Nephron progenitor cell (in vitro differentiated cells): Measurements from ENCODE around the gene ATXN1L.

Experiments used
- DNase-seq: peaks from one replicate; pipeline ENCODE4 v3.0.0; 2021
- H3K27ac Mint-ChIP-seq: 2 replicates; pipeline ENCODE4 v1.8.0; 2021; ENCODE audit warnings: mild to moderate bottlenecking, moderate library complexity, mixed read lengths
- H3K27me3 Mint-ChIP-seq: 2 replicates; pipeline ENCODE4 v1.8.0; 2021; ENCODE audit warnings: mild to moderate bottlenecking, low read depth, mixed read lengths; ENCODE audit not compliant: poor library complexity
- H3K36me3 Mint-ChIP-seq: 2 replicates; pipeline ENCODE4 v1.8.0; 2021; ENCODE audit warnings: low read depth, mixed read lengths
- H3K4me1 Mint-ChIP-seq: 2 replicates; pipeline ENCODE4 v1.8.0; 2021; ENCODE audit warnings: mixed read lengths
- H3K4me3 Mint-ChIP-seq: 2 replicates; pipeline ENCODE4 v1.8.0; 2021; ENCODE audit warnings: mild to moderate bottlenecking, moderate library complexity, mixed read lengths
- H3K9me3 Mint-ChIP-seq: 2 replicates; pipeline ENCODE4 v1.8.0; 2021; ENCODE audit warnings: mild to moderate bottlenecking, moderate library complexity, mixed read lengths
- CTCF ChIP-seq: fragments of 200-600 bp; sonication (generic); IDR thresholded peaks from 2 replicates; pipeline ENCODE4 v1.5.0; 2021; ENCODE audit warnings: antibody characterized with exemption

The ATXN1L gene

GRCh38 chr16:71869089-71869488 lies 23.3 kb downstream of the ATXN1L start:
- no peaks in the 10 kb centered on the region for H3K4me1 Mint-ChIP-seq

GRCh38 chr16:71870818-71871217 lies 25.0 kb downstream of the ATXN1L start:
- Mint-ChIP-seq H3K4me3 (no peak overlapping the region), H3K27ac (no peak overlapping the region), H3K4me1 (no peaks in the 10 kb centered on the region), H3K9me3 (no peaks in the 10 kb centered on the region), H3K36me3 (peaks cover 48% of the 10 kb centered on the region), H3K27me3 (no peaks in the 10 kb centered on the region)
- no peak for TF ChIP-seq CTCF
- DNase-seq: no peak

More at GRCh38 chr16:71869089-71869488, 23.3 kb downstream of the ATXN1L start:
- Mint-ChIP-seq H3K27me3 (peaks cover 6% of the 10 kb centered on the region), H3K4me3 (no peak overlapping the region), H3K36me3 (peaks cover 58% of the 10 kb centered on the region), H3K9me3 (no peaks in the 10 kb centered on the region), H3K27ac (no peak overlapping the region)
- no peak for DNase-seq
- no peak for TF ChIP-seq CTCF

GRCh38 chr16:71873199-71873598 lies 27.4 kb downstream of the ATXN1L start:
- DNase-seq: no peak
- peaks cover 53% of the 10 kb centered on the region for H3K36me3 Mint-ChIP-seq
- no peaks in the 10 kb centered on the region for H3K9me3 Mint-ChIP-seq
- TF ChIP-seq CTCF: no peak
- H3K27ac Mint-ChIP-seq: peak overlapping the region; percentile 32
- no peaks in the 10 kb centered on the region for H3K4me1 Mint-ChIP-seq
- no peak overlapping the region for H3K4me3 Mint-ChIP-seq
- H3K27me3 Mint-ChIP-seq: no peaks in the 10 kb centered on the region

DNA sequence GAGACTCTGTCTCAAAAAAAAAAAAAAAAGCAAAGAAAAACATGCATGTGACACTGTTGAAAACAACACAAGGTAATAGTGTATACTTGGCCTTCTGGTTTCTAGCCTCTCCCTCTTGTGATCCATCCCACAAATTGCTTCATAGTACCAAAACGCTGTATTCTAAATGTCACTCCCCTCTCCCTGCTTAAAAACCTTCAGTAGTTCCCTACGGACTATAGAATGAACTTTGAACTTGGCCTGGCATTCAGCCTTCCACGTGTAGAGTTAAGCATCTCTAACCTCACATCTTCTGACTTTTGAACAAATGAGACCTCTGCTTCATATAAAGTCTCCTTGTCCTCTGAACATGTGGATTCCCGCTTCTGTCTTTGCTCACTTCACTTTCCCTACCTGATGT lies 33.1 kb downstream of the ATXN1L start:
- Mint-ChIP-seq H3K4me3 (no peak overlapping the region), H3K27ac (no peak overlapping the region), H3K36me3 (peaks cover 54% of the 10 kb centered on the region), H3K27me3 (no peaks in the 10 kb centered on the region), H3K4me1 (peaks cover 31% of the 10 kb centered on the region), H3K9me3 (no peaks in the 10 kb centered on the region)
- no peak for TF ChIP-seq CTCF
- no peak for DNase-seq

- H3K27ac Mint-ChIP-seq: no peak overlapping the region
- H3K27me3 Mint-ChIP-seq: no peaks in the 10 kb centered on the region
- peaks cover 38% of the 10 kb centered on the region for H3K4me1 Mint-ChIP-seq
- no peak for TF ChIP-seq CTCF
- no peak for DNase-seq
- H3K4me3 Mint-ChIP-seq: no peak overlapping the region
- H3K36me3 Mint-ChIP-seq: peaks cover 48% of the 10 kb centered on the region
- no peaks in the 10 kb centered on the region for H3K9me3 Mint-ChIP-seq
Measured at GRCh38 chr16:71880176-71880575, 34.4 kb downstream of the ATXN1L start.

DNA sequence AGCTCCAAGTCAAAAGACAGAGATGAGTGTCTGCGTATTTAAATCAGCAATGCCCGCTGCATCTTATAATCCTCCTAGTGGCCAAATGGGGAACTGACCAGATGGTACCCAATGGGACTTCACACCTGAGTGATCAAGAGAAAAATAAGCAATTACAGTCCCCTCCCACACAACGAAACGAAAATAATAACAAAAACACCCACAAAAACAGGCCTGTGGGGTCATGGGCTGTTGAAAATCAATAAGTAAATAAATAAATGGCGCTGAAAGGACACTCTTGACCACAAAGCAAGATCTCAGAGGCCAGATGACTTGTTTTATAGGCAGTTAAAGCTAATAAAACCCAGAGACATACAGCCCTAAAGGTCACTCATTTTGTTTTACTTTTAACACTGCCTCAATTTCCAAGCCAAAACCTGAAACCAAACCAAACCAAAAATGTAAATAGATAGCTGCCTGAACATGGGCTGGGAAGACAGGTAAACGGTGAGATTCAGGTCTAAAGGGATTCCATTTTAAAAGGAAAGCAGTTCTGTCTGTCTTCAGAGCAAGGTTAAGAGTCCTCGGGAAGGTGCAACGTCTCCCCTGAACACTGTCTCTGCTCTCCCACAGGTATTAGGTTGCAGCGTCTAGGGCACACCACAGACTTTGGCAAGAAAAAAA lies 36.9 kb downstream of the ATXN1L start:
- DNase-seq: peak; percentile 77
- Mint-ChIP-seq H3K27ac (peak overlapping the region; percentile 96), H3K4me1 (peaks cover 42% of the 10 kb centered on the region), H3K27me3 (peaks cover 3% of the 10 kb centered on the region), H3K4me3 (peak overlapping the region; percentile 91), H3K9me3 (no peaks in the 10 kb centered on the region), H3K36me3 (peaks cover 32% of the 10 kb centered on the region)
- peak; percentile 89 for TF ChIP-seq CTCF
